ENCODE data around the gene SF3B5. TPM values are rescaled to one million over a fixed set of nuclear protein-coding genes. Genes with fewer than 3 reads are reported as not detected.

SF3B5 gene
- total and polyA plus RNA-seq, 2 of the 8 experiments (the other 6 are each of a cell fraction or from before 2014, with no cell fraction given), result 195 to 588 TPM

DNA sequence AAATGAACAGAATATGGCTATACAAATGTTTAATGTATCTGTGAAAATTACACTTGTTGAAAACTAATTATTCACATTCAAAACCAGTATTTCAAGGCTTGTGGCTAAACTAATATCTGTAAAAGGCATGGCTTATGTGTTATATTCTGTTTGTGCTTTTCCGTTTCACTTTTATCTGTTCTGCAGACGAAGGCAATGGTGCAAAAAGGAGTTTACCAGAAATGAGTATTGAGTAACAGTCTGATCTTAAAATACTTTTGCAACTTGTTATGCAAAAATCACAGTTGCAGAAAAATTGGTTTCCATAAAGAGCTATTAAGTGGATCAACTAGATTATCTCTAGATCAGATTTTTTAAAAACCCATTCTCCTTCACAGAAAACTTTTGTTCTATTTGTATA lies 45.5 kb upstream of the SF3B5 start:
- DNase-seq (ENCODE audit: low read depth in 1 of 2, low spot score in 2 of 2) (no peak), FAIRE-seq (no peak)
- Histone ChIP-seq H3K9me3 (ENCODE audit: insufficient read depth in 2 of 2, low read depth in 1 of 2, low read length in 1 of 2) (no peaks in the 10 kb centered on the region), H2BK5ac (ENCODE audit: low read depth, low read length) (no peak overlapping the region), H3K9ac (replicated peaks in 1 of 4; ENCODE audit: extremely low read depth in 1 of 4, low read depth in 3 of 4, low read length in 3 of 4) (no peak overlapping the region), H3K36me3 (ENCODE audit: control insufficient read depth in 2 of 4, insufficient read depth in 4 of 4, low read length in 3 of 4) (no peaks in the 10 kb centered on the region), H3K23ac (ENCODE audit: insufficient read length) (no peak overlapping the region), H3K79me2 (ENCODE audit: control insufficient read depth in 1 of 2, insufficient read depth in 2 of 2, low read length in 2 of 2) (no peaks in the 10 kb centered on the region), H3K4me1 (replicated peaks in 1 of 4; ENCODE audit: control insufficient read depth in 3 of 4, insufficient read depth in 4 of 4, low read length in 3 of 4) (no peaks in the 10 kb centered on the region), H3K4ac (replicated peaks; ENCODE audit: insufficient read length, low read depth, low read length) (no peak overlapping the region), H3K14ac (ENCODE audit: insufficient read length) (no peak overlapping the region), H4K5ac (ENCODE audit: insufficient read length, low read depth, low read length) (no peak overlapping the region), H2BK12ac (ENCODE audit: low read depth, low read length) (no peak overlapping the region), H3K4me2 (ENCODE audit: insufficient read depth in 1 of 2, low read depth in 2 of 2, low read length in 2 of 2) (no peak overlapping the region), H3K4me3 (ENCODE audit: extremely low read depth in 1 of 4, insufficient read depth in 2 of 4, low read depth in 3 of 4, low read length in 4 of 4) (no peak overlapping the region), H3K27ac (ENCODE audit: low read depth, low read length) (no peak overlapping the region), H2AK5ac (ENCODE audit: low read depth, low read length) (no peak overlapping the region), H4K20me1 (replicated peaks in 1 of 2; ENCODE audit: control insufficient read depth in 1 of 2, insufficient read depth in 2 of 2, low read length in 2 of 2) (no peaks in the 10 kb centered on the region), H2AFZ (ENCODE audit: low read length) (no peak overlapping the region), H3K18ac (ENCODE audit: extremely low read depth, low read length) (no peak overlapping the region), H3K23me2 (ENCODE audit: low read depth, low read length) (no peaks in the 10 kb centered on the region), H2BK120ac (replicated peaks; ENCODE audit: low read depth, low read length) (no peak overlapping the region), H3K79me1 (ENCODE audit: low read depth, low read length) (no peaks in the 10 kb centered on the region; the same call in 1 of the 2 replicates), H2BK15ac (ENCODE audit: low read length) (no peak overlapping the region), H4K8ac (ENCODE audit: extremely low read depth, insufficient read depth, low read length) (no peak overlapping the region), H3K27me3 (replicated peaks in 1 of 4; ENCODE audit: control insufficient read depth in 3 of 4, extremely low read depth in 1 of 4, insufficient read depth in 3 of 4, low read length in 3 of 4) (no peaks in the 10 kb centered on the region), H4K91ac (replicated peaks; ENCODE audit: insufficient read length, low read length) (no peak overlapping the region), H3K56ac (replicated peaks; ENCODE audit: insufficient read length, low read depth, low read length) (no peak overlapping the region), H2BK20ac (ENCODE audit: low read length) (no peak overlapping the region)
- POLR2A ChIA-PET (ENCODE audit: partially characterized antibody), result no interaction called here
- TF ChIP-seq KDM1A (IDR thresholded peaks at IDR 0.05; ENCODE audit: borderline replicate concordance, low read length) (no peak), RNF2 (IDR thresholded peaks at IDR 0.05; ENCODE audit: borderline replicate concordance, low read depth, low read length, missing control alignments, poor library complexity, severe bottlenecking) (no peak), GTF2F1 (IDR thresholded peaks at IDR 0.05; ENCODE audit: borderline replicate concordance, low read depth, low read length) (no peak), POLR2A (IDR thresholded peaks at IDR 0.05; ENCODE audit: control extremely low read depth in 1 of 2, low read depth in 2 of 2, low read length in 2 of 2) (no peak), FOSL1 (IDR thresholded peaks at IDR 0.05; ENCODE audit: insufficient read depth, low read depth, low read length) (no peak), SRF (IDR thresholded peaks at IDR 0.05; ENCODE audit: low read depth, low read length) (no peak)
- TF ChIP-seq, protein P1, sequence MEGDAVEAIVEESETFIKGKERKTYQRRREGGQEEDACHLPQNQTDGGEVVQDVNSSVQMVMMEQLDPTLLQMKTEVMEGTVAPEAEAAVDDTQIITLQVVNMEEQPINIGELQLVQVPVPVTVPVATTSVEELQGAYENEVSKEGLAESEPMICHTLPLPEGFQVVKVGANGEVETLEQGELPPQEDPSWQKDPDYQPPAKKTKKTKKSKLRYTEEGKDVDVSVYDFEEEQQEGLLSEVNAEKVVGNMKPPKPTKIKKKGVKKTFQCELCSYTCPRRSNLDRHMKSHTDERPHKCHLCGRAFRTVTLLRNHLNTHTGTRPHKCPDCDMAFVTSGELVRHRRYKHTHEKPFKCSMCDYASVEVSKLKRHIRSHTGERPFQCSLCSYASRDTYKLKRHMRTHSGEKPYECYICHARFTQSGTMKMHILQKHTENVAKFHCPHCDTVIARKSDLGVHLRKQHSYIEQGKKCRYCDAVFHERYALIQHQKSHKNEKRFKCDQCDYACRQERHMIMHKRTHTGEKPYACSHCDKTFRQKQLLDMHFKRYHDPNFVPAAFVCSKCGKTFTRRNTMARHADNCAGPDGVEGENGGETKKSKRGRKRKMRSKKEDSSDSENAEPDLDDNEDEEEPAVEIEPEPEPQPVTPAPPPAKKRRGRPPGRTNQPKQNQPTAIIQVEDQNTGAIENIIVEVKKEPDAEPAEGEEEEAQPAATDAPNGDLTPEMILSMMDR (IDR thresholded peaks at IDR 0.05; ENCODE audit: control extremely low read depth in 1 of 3, insufficient read depth in 1 of 3, low read depth in 1 of 3, low read length in 3 of 3), result no peak
- TF ChIP-seq, protein P2, sequence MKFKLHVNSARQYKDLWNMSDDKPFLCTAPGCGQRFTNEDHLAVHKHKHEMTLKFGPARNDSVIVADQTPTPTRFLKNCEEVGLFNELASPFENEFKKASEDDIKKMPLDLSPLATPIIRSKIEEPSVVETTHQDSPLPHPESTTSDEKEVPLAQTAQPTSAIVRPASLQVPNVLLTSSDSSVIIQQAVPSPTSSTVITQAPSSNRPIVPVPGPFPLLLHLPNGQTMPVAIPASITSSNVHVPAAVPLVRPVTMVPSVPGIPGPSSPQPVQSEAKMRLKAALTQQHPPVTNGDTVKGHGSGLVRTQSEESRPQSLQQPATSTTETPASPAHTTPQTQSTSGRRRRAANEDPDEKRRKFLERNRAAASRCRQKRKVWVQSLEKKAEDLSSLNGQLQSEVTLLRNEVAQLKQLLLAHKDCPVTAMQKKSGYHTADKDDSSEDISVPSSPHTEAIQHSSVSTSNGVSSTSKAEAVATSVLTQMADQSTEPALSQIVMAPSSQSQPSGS (IDR thresholded peaks at IDR 0.05; ENCODE audit: low read length), result no peak
- CTCF ChIA-PET (ENCODE audit: partially characterized antibody), result no interaction called here
- WGBS, 2 experiments (ENCODE audit: extremely low coverage in 1 of 2, insufficient coverage in 1 of 2, insufficient read length in 1 of 2, insufficient replicate concordance in 2 of 2, low coverage in 1 of 2, low lambda C conversion rate in 2 of 2, missing lambda C conversion rate in 1 of 2), result 89% methylated on average over 2 of the region's 2 CpGs; no CpG with 5 or more reads in 1 of the 2 experiments
